Left ventricle myocardium inferior (tissue), 1 donor: Measurements from ENCODE around the gene ZNF335. TPM values are rescaled to one million over a fixed set of nuclear protein-coding genes. Genes with fewer than 3 reads are reported as not detected.

Source experiments
- DNase-seq: peaks from one replicate; pipeline ENCODE4 v3.0.0-alpha.2; 2020
- H3K27ac ChIP-seq: fragments of 200-600 bp; replicated peaks from 2 replicates; pipeline ENCODE4 v1.8.0; 2021
- H3K27me3 ChIP-seq: fragments of 200-600 bp; 2 replicates; pipeline ENCODE4 v1.8.0; 2021; ENCODE audit warnings: low read depth
- H3K36me3 ChIP-seq: fragments of 200-600 bp; 2 replicates; pipeline ENCODE4 v1.8.0; 2021
- H3K4me1 ChIP-seq: fragments of 200-600 bp; 2 replicates; pipeline ENCODE4 v1.8.0; 2021
- H3K4me3 ChIP-seq: fragments of 200-600 bp; 2 replicates; pipeline ENCODE4 v1.8.0; 2021; ENCODE audit warnings: mild to moderate bottlenecking, moderate library complexity
- H3K9me3 ChIP-seq: fragments of 200-600 bp; replicated peaks from 2 replicates; pipeline ENCODE4 v1.8.0; 2021
- intact Hi-C: fragments of 100-400 bp; cut with micrococcal nuclease; formaldehyde crosslinking; loops from one replicate; pipeline ENCODE4 v1.11.0; 2022
- total RNA-seq: library from RNA; stranded (reverse); fragmentation: NEBNext Ultra II Directional; extraction: Animal tissue kit (Norgen Biotek cat#: 25700); gene quantifications from one replicate; pipeline ENCODE4 v1.2.1, GENCODE V29; 2021
- TF ChIP-seq, protein P1 (sequence below): fragments of 200-600 bp; IDR thresholded peaks from 2 replicates; pipeline ENCODE4 v1.8.0; 2021; ENCODE audit warnings: antibody characterized with exemption, mild to moderate bottlenecking, borderline replicate concordance
- donor health status: DM: no; HTN: yes; CAD: no; lungs with severe emphysema.

The ZNF335 gene
- total RNA-seq, 1 donor from 2014 or later = 8.1 TPM

DNA sequence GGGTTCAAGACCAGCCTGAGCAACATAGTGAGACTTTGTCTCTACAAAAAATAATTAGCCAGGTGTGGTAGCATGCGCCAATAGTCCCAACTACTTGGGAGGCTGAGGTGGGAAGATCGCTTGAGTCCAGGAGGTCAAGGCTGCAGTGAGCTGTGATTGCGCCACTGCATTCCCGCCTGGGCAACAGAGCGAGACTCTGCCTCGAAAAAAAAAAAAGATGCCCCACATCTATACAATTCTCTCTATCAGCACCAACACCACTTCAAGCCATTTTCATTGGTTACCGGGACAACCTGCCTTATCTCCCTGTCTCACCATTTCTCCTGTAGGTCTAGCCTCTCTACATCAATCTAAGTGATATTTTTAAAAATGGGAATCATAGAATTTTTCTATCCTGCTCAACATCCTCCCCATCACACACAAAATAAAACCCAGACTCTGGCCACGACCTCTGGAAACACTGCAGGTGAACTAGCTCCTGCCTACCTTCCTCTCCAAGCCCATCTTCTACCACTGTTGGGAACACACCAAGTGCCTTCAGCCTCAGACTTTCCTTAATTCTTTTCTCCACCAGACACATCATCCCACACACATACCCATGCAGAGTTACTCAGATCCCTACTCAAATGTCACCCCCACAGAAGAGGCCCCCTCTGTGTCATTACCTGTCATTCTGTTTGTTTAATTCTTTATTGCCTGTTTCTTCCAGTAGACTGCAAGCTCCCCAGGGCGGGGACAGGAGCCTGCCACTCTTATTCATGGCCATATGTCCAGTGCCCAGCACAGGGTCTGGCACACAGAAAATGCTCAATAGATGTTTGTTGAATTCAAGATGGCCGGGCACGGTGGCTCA, 50.4 kb downstream of the ZNF335 start:
- Histone ChIP-seq H3K36me3 (no peaks in the 10 kb centered on the region), H3K27me3 (no peaks in the 10 kb centered on the region), H3K4me1 (peaks cover 83% of the 10 kb centered on the region), H3K4me3 (no peak overlapping the region), H3K9me3 (no peaks in the 10 kb centered on the region), H3K27ac (peak overlapping the region; percentile 86)
- intact Hi-C loops = no loop called here
- no peak for DNase-seq
- TF ChIP-seq, protein P1, sequence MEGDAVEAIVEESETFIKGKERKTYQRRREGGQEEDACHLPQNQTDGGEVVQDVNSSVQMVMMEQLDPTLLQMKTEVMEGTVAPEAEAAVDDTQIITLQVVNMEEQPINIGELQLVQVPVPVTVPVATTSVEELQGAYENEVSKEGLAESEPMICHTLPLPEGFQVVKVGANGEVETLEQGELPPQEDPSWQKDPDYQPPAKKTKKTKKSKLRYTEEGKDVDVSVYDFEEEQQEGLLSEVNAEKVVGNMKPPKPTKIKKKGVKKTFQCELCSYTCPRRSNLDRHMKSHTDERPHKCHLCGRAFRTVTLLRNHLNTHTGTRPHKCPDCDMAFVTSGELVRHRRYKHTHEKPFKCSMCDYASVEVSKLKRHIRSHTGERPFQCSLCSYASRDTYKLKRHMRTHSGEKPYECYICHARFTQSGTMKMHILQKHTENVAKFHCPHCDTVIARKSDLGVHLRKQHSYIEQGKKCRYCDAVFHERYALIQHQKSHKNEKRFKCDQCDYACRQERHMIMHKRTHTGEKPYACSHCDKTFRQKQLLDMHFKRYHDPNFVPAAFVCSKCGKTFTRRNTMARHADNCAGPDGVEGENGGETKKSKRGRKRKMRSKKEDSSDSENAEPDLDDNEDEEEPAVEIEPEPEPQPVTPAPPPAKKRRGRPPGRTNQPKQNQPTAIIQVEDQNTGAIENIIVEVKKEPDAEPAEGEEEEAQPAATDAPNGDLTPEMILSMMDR = no peak

- TF ChIP-seq, protein P1 = no peak
- no peaks in the 10 kb centered on the region for H3K9me3 ChIP-seq
- no peaks in the 10 kb centered on the region for H3K27me3 ChIP-seq
- intact Hi-C loops = no loop called here
- H3K36me3 ChIP-seq = no peaks in the 10 kb centered on the region
- peak overlapping the region; percentile 86 for H3K27ac ChIP-seq
- peaks cover 83% of the 10 kb centered on the region for H3K4me1 ChIP-seq
- peak overlapping the region; percentile 37 for H3K4me3 ChIP-seq
- DNase-seq = no peak
Measured at GRCh38 chr20:45920462-45921336, 51.3 kb downstream of the ZNF335 start.

- TF ChIP-seq, protein P1 = no peak
- peak overlapping the region; percentile 37 for H3K4me3 ChIP-seq
- H3K9me3 ChIP-seq = no peaks in the 10 kb centered on the region
- intact Hi-C loops = no loop called here
- no peaks in the 10 kb centered on the region for H3K36me3 ChIP-seq
- DNase-seq = peak; percentile 86
- H3K27me3 ChIP-seq = no peaks in the 10 kb centered on the region
- H3K27ac ChIP-seq = peak overlapping the region; percentile 86
- peaks cover 78% of the 10 kb centered on the region for H3K4me1 ChIP-seq
Measured at GRCh38 chr20:45919542-45920399, 52.2 kb downstream of the ZNF335 start.

DNA sequence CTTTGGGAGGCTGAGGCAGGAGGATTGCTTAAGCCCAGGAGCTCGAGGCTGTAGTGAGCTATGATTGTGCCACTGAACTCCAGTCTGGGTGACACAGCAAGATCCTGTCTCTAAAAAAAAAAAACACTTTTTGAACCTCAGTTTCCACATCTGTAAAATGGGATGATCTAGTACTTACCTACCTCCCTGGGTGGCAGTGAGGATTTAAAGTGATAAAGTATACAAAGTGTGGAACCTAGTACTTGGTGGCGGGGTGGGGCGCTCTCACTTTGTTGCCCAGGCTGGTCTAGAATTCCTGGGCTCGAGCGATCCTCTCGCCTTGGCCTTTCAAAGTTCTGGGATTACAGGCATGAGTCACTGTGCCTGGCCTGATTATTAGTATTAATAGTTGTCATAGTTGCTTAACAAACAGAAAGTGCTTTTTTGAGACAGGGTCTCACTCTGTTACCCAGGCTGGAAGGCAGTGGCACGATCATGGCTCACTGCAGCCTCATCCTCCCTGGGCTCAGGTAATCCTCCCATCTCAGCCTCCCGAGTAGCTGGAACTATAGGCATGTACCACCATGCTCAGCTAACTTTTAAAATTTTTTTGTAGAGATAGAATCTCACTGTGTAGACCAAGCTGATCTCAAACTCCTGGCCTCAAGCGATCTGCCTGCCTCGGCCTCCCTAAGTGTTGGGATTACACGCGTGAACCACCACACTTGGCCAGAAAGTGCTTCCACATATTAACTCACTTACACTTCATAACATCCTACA, 53.0 kb downstream of the ZNF335 start:
- Histone ChIP-seq H3K9me3 (no peaks in the 10 kb centered on the region), H3K27ac (peak overlapping the region; percentile 86), H3K27me3 (no peaks in the 10 kb centered on the region), H3K4me3 (no peak overlapping the region), H3K36me3 (no peaks in the 10 kb centered on the region), H3K4me1 (peaks cover 70% of the 10 kb centered on the region)
- intact Hi-C loops = no loop called here
- no peak for DNase-seq
- TF ChIP-seq, protein P1 = no peak
